Panc1 (cell line): ENCODE measurements around the gene PRSS50. TPM values are rescaled to one million over a fixed set of nuclear protein-coding genes. Genes with fewer than 3 reads are reported as not detected.

Source experiments
- ATAC-seq: fragments of 200-7000 bp; cut with Tn5 transposase; 2 replicates; pipeline ENCODE4 v1.9.1; 2020; ENCODE audit warnings: mild to moderate bottlenecking, moderate library complexity
- BruUV-seq: library from RNA; stranded (reverse); fragments of 400-500 nt; replicated peaks from 2 replicates; lab custom pipeline; 2021; lab: Mats Ljungman, UMichigan
- CTCF ChIA-PET: fragments of 300-600 bp; sonication (Branson Sonifier 250); formaldehyde crosslinking; loops from one replicate; lab custom pipeline; 2022; ENCODE audit warnings: antibody characterized with exemption; lab: Charles Lee
- POLR2A ChIA-PET: fragments of 300-600 bp; sonication (Branson Sonifier 250); formaldehyde crosslinking; loops from one replicate; lab custom pipeline; 2022; ENCODE audit warnings: antibody characterized with exemption; lab: Charles Lee
- DNase-seq: peaks from one replicate; pipeline ENCODE4 v3.0.0-alpha.2; 2010; ENCODE audit warnings: low read depth, low spot score
- H3K27ac ChIP-seq: 2 replicates; pipeline ENCODE4 v1.5.1; 2011; ENCODE audit warnings: mild to moderate bottlenecking, low read length, inconsistent platforms
- H3K27me3 ChIP-seq: fragments of 200-500 bp; sonication (Bioruptor generic); 2 replicates; pipeline ENCODE4 v1.6.0; 2014; ENCODE audit warnings: low read length, inconsistent platforms; ENCODE audit not compliant: control insufficient read depth, insufficient read depth
- H3K36me3 ChIP-seq: fragments of 200-500 bp; sonication (Bioruptor generic); 2 replicates; pipeline ENCODE4 v1.5.1; 2014; ENCODE audit warnings: inconsistent platforms, mild to moderate bottlenecking, low read length, moderate library complexity; ENCODE audit not compliant: control insufficient read depth, insufficient read depth
- H3K4me1 ChIP-seq: 2 replicates; pipeline ENCODE4 v1.5.1; 2011; ENCODE audit warnings: inconsistent platforms, mild to moderate bottlenecking, low read length, moderate library complexity; ENCODE audit not compliant: control insufficient read depth, insufficient read depth
- H3K4me3 ChIP-seq, 2 experiments: 2 replicates each; pipeline ENCODE4 v1.5.1; 2011 to 2012; ENCODE audit warnings: low read depth in 2 of 2, low read length in 2 of 2, mild to moderate bottlenecking in 2 of 2, inconsistent platforms in 1 of 2, moderate library complexity in 1 of 2
- H3K9me3 ChIP-seq: fragments of 200-500 bp; sonication (Bioruptor generic); 2 replicates; pipeline ENCODE4 v1.5.1; 2014; ENCODE audit warnings: low read depth, mild to moderate bottlenecking, inconsistent platforms, low read length, moderate library complexity; ENCODE audit not compliant: control insufficient read depth, insufficient read depth
- CTCF ChIP-seq: fragments of 450-650 bp; IDR thresholded peaks from 2 replicates; pipeline ENCODE4 v1.5.1; 2017; ENCODE audit warnings: mild to moderate bottlenecking
- POLR2AphosphoS5 ChIP-seq: IDR thresholded peaks from 2 replicates; pipeline ENCODE4 v1.6.1; 2012; ENCODE audit warnings: mild to moderate bottlenecking, low read depth, low read length, moderate library complexity
- REST ChIP-seq, 2 experiments: IDR thresholded peaks; 2 replicates each; pipeline ENCODE4 v1.6.1; 2011 to 2012; ENCODE audit warnings: low read depth in 2 of 2, control low read depth in 1 of 2, low read length in 1 of 2, mild to moderate bottlenecking in 1 of 2, moderate library complexity in 1 of 2; ENCODE audit not compliant: insufficient read depth in 1 of 2
- SIN3A ChIP-seq: IDR thresholded peaks from 2 replicates; pipeline ENCODE4 v1.6.1; 2012; ENCODE audit warnings: low read depth, mild to moderate bottlenecking, low read length, moderate library complexity, borderline replicate concordance; ENCODE audit not compliant: insufficient read depth
- TCF7L2 ChIP-seq: IDR thresholded peaks from 2 replicates; pipeline ENCODE4 v1.6.1; 2011; ENCODE audit warnings: mild to moderate bottlenecking, low read depth, low read length, inconsistent platforms
- in situ Hi-C: cut with HindIII; loops from 2 replicates; pipeline ENCODE4 v1.10.0; 2016; ENCODE audit warnings: low sequenced_read_pairs, low pct_unique_long_range_greater_than_20kb
- intact Hi-C: fragments of 100-400 bp; cut with micrococcal nuclease; formaldehyde crosslinking; loops from one replicate; pipeline ENCODE4 v1.10.0; 2022; ENCODE audit not compliant: unreplicated experiment
- total RNA-seq: library from RNA; stranded (reverse); gene quantifications from one replicate; pipeline ENCODE4 v1.2.1, GENCODE V29; 2021; ENCODE audit not compliant: unreplicated experiment

The PRSS50 gene
- total RNA-seq, 1 experiment from 2014 or later = 0.13 TPM

GRCh38 chr3:46736006-46736872 lies 18.6 kb upstream of the PRSS50 start:
- Histone ChIP-seq H3K4me1 (no peaks in the 10 kb centered on the region), H3K27ac (no peak overlapping the region), H3K4me3 (no peak overlapping the region), H3K9me3 (no peaks in the 10 kb centered on the region), H3K27me3 (no peaks in the 10 kb centered on the region), H3K36me3 (no peaks in the 10 kb centered on the region)
- BruUV-seq = no TSS peak
- in situ Hi-C loops = no loop called here
- no peak for ATAC-seq
- DNase-seq = no peak
- ChIA-PET CTCF (no interaction called here), POLR2A (no interaction called here)
- intact Hi-C loops = no loop called here
- TF ChIP-seq TCF7L2 (no peak), POLR2AphosphoS5 (no peak), REST (IDR thresholded peaks at IDR 0.05; ENCODE audit: insufficient read depth in 1 of 2, low read depth in 2 of 2, low read length in 1 of 2) (no peak), CTCF (no peak), SIN3A (no peak)

GRCh38 chr3:46734773-46735172 lies 17.1 kb upstream of the PRSS50 start:
- DNase-seq (no peak), ATAC-seq (peak; percentile 30; the same call in 1 of the 2 replicates)
- Histone ChIP-seq H3K27ac (no peak overlapping the region), H3K4me1 (no peaks in the 10 kb centered on the region), H3K9me3 (no peaks in the 10 kb centered on the region), H3K27me3 (no peaks in the 10 kb centered on the region), H3K36me3 (no peaks in the 10 kb centered on the region), H3K4me3 (no peak overlapping the region)
- no TSS peak for BruUV-seq
- TF ChIP-seq SIN3A = no peak
- TF ChIP-seq TCF7L2 = no peak
- no peak for TF ChIP-seq REST (IDR thresholded peaks at IDR 0.05; ENCODE audit: insufficient read depth in 1 of 2, low read depth in 2 of 2, low read length in 1 of 2)
- TF ChIP-seq POLR2AphosphoS5 = no peak
- no peak for TF ChIP-seq CTCF
- intact Hi-C loops = no loop called here
- ChIA-PET CTCF (no interaction called here), POLR2A (no interaction called here)
- in situ Hi-C loops = no loop called here
